Panc1 (cell line): ENCODE results near the gene VAMP5. TPM values are rescaled to one million over a fixed set of nuclear protein-coding genes. Genes with fewer than 3 reads are reported as not detected.

Source experiments
- ATAC-seq: fragments of 200-7000 bp; cut with Tn5 transposase; 2 replicates; pipeline ENCODE4 v1.9.1; 2020; ENCODE audit warnings: mild to moderate bottlenecking, moderate library complexity
- BruUV-seq: library from RNA; stranded (reverse); fragments of 400-500 nt; replicated peaks from 2 replicates; lab custom pipeline; 2021; lab: Mats Ljungman, UMichigan
- CTCF ChIA-PET: fragments of 300-600 bp; sonication (Branson Sonifier 250); formaldehyde crosslinking; loops from one replicate; lab custom pipeline; 2022; ENCODE audit warnings: antibody characterized with exemption; lab: Charles Lee
- POLR2A ChIA-PET: fragments of 300-600 bp; sonication (Branson Sonifier 250); formaldehyde crosslinking; loops from one replicate; lab custom pipeline; 2022; ENCODE audit warnings: antibody characterized with exemption; lab: Charles Lee
- DNase-seq: peaks from one replicate; pipeline ENCODE4 v3.0.0-alpha.2; 2010; ENCODE audit warnings: low read depth, low spot score
- H3K27ac ChIP-seq: 2 replicates; pipeline ENCODE4 v1.5.1; 2011; ENCODE audit warnings: mild to moderate bottlenecking, low read length, inconsistent platforms
- H3K27me3 ChIP-seq: fragments of 200-500 bp; sonication (Bioruptor generic); 2 replicates; pipeline ENCODE4 v1.6.0; 2014; ENCODE audit warnings: low read length, inconsistent platforms; ENCODE audit not compliant: control insufficient read depth, insufficient read depth
- H3K36me3 ChIP-seq: fragments of 200-500 bp; sonication (Bioruptor generic); 2 replicates; pipeline ENCODE4 v1.5.1; 2014; ENCODE audit warnings: inconsistent platforms, mild to moderate bottlenecking, low read length, moderate library complexity; ENCODE audit not compliant: control insufficient read depth, insufficient read depth
- H3K4me1 ChIP-seq: 2 replicates; pipeline ENCODE4 v1.5.1; 2011; ENCODE audit warnings: inconsistent platforms, mild to moderate bottlenecking, low read length, moderate library complexity; ENCODE audit not compliant: control insufficient read depth, insufficient read depth
- H3K4me3 ChIP-seq, 2 experiments: 2 replicates each; pipeline ENCODE4 v1.5.1; 2011 to 2012; ENCODE audit warnings: low read depth in 2 of 2, low read length in 2 of 2, mild to moderate bottlenecking in 2 of 2, inconsistent platforms in 1 of 2, moderate library complexity in 1 of 2
- H3K9me3 ChIP-seq: fragments of 200-500 bp; sonication (Bioruptor generic); 2 replicates; pipeline ENCODE4 v1.5.1; 2014; ENCODE audit warnings: low read depth, mild to moderate bottlenecking, inconsistent platforms, low read length, moderate library complexity; ENCODE audit not compliant: control insufficient read depth, insufficient read depth
- POLR2AphosphoS5 ChIP-seq: IDR thresholded peaks from 2 replicates; pipeline ENCODE4 v1.6.1; 2012; ENCODE audit warnings: mild to moderate bottlenecking, low read depth, low read length, moderate library complexity
- SIN3A ChIP-seq: IDR thresholded peaks from 2 replicates; pipeline ENCODE4 v1.6.1; 2012; ENCODE audit warnings: low read depth, mild to moderate bottlenecking, low read length, moderate library complexity, borderline replicate concordance; ENCODE audit not compliant: insufficient read depth
- TCF7L2 ChIP-seq: IDR thresholded peaks from 2 replicates; pipeline ENCODE4 v1.6.1; 2011; ENCODE audit warnings: mild to moderate bottlenecking, low read depth, low read length, inconsistent platforms
- in situ Hi-C: cut with HindIII; loops from 2 replicates; pipeline ENCODE4 v1.10.0; 2016; ENCODE audit warnings: low sequenced_read_pairs, low pct_unique_long_range_greater_than_20kb
- intact Hi-C: fragments of 100-400 bp; cut with micrococcal nuclease; formaldehyde crosslinking; loops from one replicate; pipeline ENCODE4 v1.10.0; 2022; ENCODE audit not compliant: unreplicated experiment
- total RNA-seq: library from RNA; stranded (reverse); gene quantifications from one replicate; pipeline ENCODE4 v1.2.1, GENCODE V29; 2021; ENCODE audit not compliant: unreplicated experiment
- TF ChIP-seq, protein P1 (sequence below), 2 experiments: IDR thresholded peaks; 2 replicates each; pipeline ENCODE4 v1.6.1; 2011 to 2012; ENCODE audit warnings: low read depth in 2 of 2, control low read depth in 1 of 2, low read length in 1 of 2, mild to moderate bottlenecking in 1 of 2, moderate library complexity in 1 of 2; ENCODE audit not compliant: insufficient read depth in 1 of 2
- TF ChIP-seq, protein P2 (sequence below): fragments of 450-650 bp; IDR thresholded peaks from 2 replicates; pipeline ENCODE4 v1.5.1; 2017; ENCODE audit warnings: mild to moderate bottlenecking

Gene VAMP5
- total RNA-seq, 1 experiment from 2014 or later = 21.3 TPM

DNA sequence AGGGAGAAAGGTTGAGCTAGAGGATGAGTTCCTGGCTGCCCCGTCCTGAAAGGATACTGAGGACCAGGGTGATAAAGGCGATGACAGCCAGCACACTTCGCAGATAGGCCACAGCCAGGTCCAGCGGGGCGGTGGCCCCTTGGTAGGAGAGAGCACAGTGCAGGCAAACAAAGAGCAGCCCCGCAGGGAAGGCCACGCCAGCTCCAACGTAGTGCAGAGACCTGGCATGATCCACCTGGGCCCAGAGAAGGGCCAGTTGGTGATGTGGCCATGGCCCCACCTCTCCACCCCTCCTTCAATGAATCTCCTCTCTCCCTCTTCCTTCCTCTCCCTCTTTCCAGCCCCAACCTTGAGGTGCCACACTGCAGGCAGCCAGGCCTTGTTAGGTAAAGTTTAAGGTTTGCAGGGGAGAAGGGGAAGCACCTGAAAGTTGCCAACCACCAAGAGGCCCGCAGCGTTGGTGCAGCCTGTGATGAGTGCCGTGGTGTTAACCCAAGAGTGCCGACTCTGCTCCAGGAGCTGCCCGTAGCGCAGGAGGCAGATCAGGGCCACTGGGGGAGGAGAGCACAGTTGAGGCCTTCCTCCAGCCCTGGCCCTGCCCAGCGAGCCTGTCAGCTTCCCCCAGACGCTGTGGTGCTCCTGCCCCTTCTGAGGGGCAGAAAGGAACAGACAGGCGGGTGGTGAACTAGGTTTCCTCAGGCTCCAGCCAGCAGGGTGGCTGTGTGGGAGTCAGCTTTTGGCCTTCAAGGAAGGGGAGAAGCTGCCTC is 15.4 kb downstream of the VAMP5 start:
- ChIA-PET CTCF (no interaction called here), POLR2A (no interaction called here)
- DNase-seq (no peak), ATAC-seq (no peak)
- Histone ChIP-seq H3K4me3 (no peak overlapping the region), H3K27ac (peak overlapping the region; percentile 23; the same call in 1 of the 2 replicates), H3K9me3 (no peaks in the 10 kb centered on the region), H3K36me3 (peaks cover 2% of the 10 kb centered on the region; the same call in 1 of the 2 replicates), H3K4me1 (peaks cover 40% of the 10 kb centered on the region), H3K27me3 (no peaks in the 10 kb centered on the region)
- intact Hi-C loops = no loop called here
- BruUV-seq = no TSS peak
- in situ Hi-C loops = no loop called here
- TF ChIP-seq POLR2AphosphoS5 = no peak
- TF ChIP-seq, protein P1, sequence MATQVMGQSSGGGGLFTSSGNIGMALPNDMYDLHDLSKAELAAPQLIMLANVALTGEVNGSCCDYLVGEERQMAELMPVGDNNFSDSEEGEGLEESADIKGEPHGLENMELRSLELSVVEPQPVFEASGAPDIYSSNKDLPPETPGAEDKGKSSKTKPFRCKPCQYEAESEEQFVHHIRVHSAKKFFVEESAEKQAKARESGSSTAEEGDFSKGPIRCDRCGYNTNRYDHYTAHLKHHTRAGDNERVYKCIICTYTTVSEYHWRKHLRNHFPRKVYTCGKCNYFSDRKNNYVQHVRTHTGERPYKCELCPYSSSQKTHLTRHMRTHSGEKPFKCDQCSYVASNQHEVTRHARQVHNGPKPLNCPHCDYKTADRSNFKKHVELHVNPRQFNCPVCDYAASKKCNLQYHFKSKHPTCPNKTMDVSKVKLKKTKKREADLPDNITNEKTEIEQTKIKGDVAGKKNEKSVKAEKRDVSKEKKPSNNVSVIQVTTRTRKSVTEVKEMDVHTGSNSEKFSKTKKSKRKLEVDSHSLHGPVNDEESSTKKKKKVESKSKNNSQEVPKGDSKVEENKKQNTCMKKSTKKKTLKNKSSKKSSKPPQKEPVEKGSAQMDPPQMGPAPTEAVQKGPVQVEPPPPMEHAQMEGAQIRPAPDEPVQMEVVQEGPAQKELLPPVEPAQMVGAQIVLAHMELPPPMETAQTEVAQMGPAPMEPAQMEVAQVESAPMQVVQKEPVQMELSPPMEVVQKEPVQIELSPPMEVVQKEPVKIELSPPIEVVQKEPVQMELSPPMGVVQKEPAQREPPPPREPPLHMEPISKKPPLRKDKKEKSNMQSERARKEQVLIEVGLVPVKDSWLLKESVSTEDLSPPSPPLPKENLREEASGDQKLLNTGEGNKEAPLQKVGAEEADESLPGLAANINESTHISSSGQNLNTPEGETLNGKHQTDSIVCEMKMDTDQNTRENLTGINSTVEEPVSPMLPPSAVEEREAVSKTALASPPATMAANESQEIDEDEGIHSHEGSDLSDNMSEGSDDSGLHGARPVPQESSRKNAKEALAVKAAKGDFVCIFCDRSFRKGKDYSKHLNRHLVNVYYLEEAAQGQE (IDR thresholded peaks at IDR 0.05; ENCODE audit: insufficient read depth in 1 of 2, low read depth in 2 of 2, low read length in 1 of 2) = no peak
- TF ChIP-seq TCF7L2 = no peak
- no peak for TF ChIP-seq SIN3A
- TF ChIP-seq, protein P2, sequence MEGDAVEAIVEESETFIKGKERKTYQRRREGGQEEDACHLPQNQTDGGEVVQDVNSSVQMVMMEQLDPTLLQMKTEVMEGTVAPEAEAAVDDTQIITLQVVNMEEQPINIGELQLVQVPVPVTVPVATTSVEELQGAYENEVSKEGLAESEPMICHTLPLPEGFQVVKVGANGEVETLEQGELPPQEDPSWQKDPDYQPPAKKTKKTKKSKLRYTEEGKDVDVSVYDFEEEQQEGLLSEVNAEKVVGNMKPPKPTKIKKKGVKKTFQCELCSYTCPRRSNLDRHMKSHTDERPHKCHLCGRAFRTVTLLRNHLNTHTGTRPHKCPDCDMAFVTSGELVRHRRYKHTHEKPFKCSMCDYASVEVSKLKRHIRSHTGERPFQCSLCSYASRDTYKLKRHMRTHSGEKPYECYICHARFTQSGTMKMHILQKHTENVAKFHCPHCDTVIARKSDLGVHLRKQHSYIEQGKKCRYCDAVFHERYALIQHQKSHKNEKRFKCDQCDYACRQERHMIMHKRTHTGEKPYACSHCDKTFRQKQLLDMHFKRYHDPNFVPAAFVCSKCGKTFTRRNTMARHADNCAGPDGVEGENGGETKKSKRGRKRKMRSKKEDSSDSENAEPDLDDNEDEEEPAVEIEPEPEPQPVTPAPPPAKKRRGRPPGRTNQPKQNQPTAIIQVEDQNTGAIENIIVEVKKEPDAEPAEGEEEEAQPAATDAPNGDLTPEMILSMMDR = no peak

DNA sequence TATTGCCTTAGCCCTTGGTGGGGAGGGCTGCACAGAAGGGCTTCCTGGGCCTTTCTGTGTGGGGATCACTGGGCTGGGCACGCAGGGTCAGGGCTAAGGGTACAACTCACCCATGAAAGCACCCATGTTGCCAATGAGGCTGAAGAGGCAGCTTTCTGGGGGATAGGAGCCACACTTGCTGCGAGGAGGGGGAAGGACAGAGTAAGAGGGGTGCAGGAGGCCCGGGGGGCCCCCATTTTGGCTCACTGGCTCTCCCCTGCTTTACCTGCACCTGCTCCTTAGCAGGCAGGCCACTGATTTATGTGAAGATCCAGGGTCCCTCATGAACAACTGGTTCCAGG is 16.0 kb downstream of the VAMP5 start:
- BruUV-seq = no TSS peak
- DNase-seq = no peak
- TF ChIP-seq, protein P2 = no peak
- no peak for TF ChIP-seq TCF7L2
- no peak for TF ChIP-seq POLR2AphosphoS5
- TF ChIP-seq, protein P1 (IDR thresholded peaks at IDR 0.05; ENCODE audit: insufficient read depth in 1 of 2, low read depth in 2 of 2, low read length in 1 of 2) = no peak
- TF ChIP-seq SIN3A = no peak
- ChIA-PET CTCF (no interaction called here), POLR2A (interaction anchor here (0.6 kb wide), 1 partner anchor 51 kb away, joined by 6 read pairs; no protein-coding TSS in a partner anchor)
- in situ Hi-C loops (no loop called here), intact Hi-C loops (no loop called here)
- Histone ChIP-seq H3K4me1 (peaks cover 37% of the 10 kb centered on the region), H3K9me3 (no peaks in the 10 kb centered on the region), H3K27me3 (no peaks in the 10 kb centered on the region), H3K4me3 (no peak overlapping the region), H3K27ac (no peak overlapping the region; the same call in 1 of the 2 replicates), H3K36me3 (peaks cover 2% of the 10 kb centered on the region; the same call in 1 of the 2 replicates)
- ATAC-seq = no peak
